Stimulated activated CD4-positive, alpha-beta T cell treated with anti-CD3 and anti-CD28 coated beads, Interleukin-4, amount 100 ng/mL, for 1 hour (primary cell): ENCODE measurements around the gene PLEKHH2.
A peak's percentile ranks its signal among the peaks of the same experiment; 100 is the strongest.

Source experiments
- DNase-seq: peaks from one replicate; pipeline ENCODE4 v3.0.0-alpha.2; 2020

PLEKHH2 gene

GRCh38 chr2:43766006-43766405 is 128.9 kb downstream of the PLEKHH2 start:
- DNase-seq, result no peak

- peak; percentile 81 for DNase-seq
These were observed 137.0 kb downstream of the PLEKHH2 start, which contains the start of gene DYNC2LI1 for GRCh38 chr2:43773876-43774613. Gene DYNC2LI1, plus strand, starts transcription at chr2:43774039. Its CDS starts 100 bp downstream, at chr2:43774139.

- no peak for DNase-seq
These were observed 137.6 kb downstream of the PLEKHH2 start for GRCh38 chr2:43774617-43775016.

GRCh38 chr2:43776324-43776723 is 139.3 kb downstream of the PLEKHH2 start:
- no peak for DNase-seq

GRCh38 chr2:43777306-43777926 is 140.4 kb downstream of the PLEKHH2 start:
- no peak for DNase-seq

GRCh38 chr2:43778233-43778632 is 141.2 kb downstream of the PLEKHH2 start:
- no peak for DNase-seq

- DNase-seq, result no peak
These were observed 150.8 kb downstream of the PLEKHH2 start for GRCh38 chr2:43787895-43788294.

- DNase-seq, result no peak
These were observed 151.6 kb downstream of the PLEKHH2 start for GRCh38 chr2:43788646-43789045.

- DNase-seq, result no peak
These were observed 153.1 kb downstream of the PLEKHH2 start for GRCh38 chr2:43790147-43790546.

- no peak for DNase-seq
These were observed 154.1 kb downstream of the PLEKHH2 start for GRCh38 chr2:43791035-43791765.

- DNase-seq, result no peak
These were observed 155.6 kb downstream of the PLEKHH2 start for GRCh38 chr2:43792653-43793052.

GRCh38 chr2:43794956-43795355 is 157.9 kb downstream of the PLEKHH2 start:
- no peak for DNase-seq

GRCh38 chr2:43796206-43796605 is 159.1 kb downstream of the PLEKHH2 start:
- no peak for DNase-seq

- DNase-seq, result no peak
These were observed 161.2 kb downstream of the PLEKHH2 start for GRCh38 chr2:43798300-43798699.

- DNase-seq, result no peak
These were observed 163.8 kb downstream of the PLEKHH2 start for GRCh38 chr2:43800894-43801293.

- DNase-seq, result no peak
These were observed 165.1 kb downstream of the PLEKHH2 start for GRCh38 chr2:43802135-43802534.

- DNase-seq, result no peak
These were observed 166.1 kb downstream of the PLEKHH2 start for GRCh38 chr2:43803113-43803512.

GRCh38 chr2:43806719-43807031 is 169.6 kb downstream of the PLEKHH2 start:
- DNase-seq, result no peak

- no peak for DNase-seq
These were observed 173.4 kb downstream of the PLEKHH2 start for GRCh38 chr2:43810452-43810851.

- no peak for DNase-seq
These were observed 173.8 kb downstream of the PLEKHH2 start for GRCh38 chr2:43810888-43811287.

GRCh38 chr2:43812006-43812405 is 174.9 kb downstream of the PLEKHH2 start:
- no peak for DNase-seq

GRCh38 chr2:43812947-43813346 is 175.9 kb downstream of the PLEKHH2 start:
- no peak for DNase-seq

- DNase-seq, result no peak
These were observed 177.7 kb downstream of the PLEKHH2 start for GRCh38 chr2:43814711-43815110.
